Measurements from ENCODE around the gene FNBP1. TPM values are rescaled to one million over a fixed set of nuclear protein-coding genes. Genes with fewer than 3 reads are reported as not detected.

Gene FNBP1
- total RNA-seq, 1 donor from 2014 or later, result 48.4 TPM

DNA sequence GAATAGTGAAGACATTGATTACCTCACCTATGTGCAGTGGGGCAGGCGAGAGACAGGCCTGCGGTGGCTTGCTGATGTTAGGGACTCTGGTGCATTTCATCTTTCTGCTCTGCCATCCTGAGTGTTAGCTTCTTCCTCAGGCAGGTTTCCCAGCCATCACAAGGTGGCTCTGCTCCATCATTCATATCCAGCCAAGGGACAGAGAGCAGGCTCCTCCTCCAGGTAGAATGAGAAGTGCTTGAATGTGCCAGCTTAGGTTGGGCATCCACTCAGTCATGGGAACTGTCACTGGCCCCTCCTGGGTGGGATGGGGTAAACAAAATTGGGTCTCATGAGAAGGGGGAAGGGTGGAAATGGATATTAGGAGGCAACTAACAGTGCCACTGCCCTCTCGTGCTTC is 35.6 kb upstream of the FNBP1 start:
- TF ChIP-seq, protein P1, sequence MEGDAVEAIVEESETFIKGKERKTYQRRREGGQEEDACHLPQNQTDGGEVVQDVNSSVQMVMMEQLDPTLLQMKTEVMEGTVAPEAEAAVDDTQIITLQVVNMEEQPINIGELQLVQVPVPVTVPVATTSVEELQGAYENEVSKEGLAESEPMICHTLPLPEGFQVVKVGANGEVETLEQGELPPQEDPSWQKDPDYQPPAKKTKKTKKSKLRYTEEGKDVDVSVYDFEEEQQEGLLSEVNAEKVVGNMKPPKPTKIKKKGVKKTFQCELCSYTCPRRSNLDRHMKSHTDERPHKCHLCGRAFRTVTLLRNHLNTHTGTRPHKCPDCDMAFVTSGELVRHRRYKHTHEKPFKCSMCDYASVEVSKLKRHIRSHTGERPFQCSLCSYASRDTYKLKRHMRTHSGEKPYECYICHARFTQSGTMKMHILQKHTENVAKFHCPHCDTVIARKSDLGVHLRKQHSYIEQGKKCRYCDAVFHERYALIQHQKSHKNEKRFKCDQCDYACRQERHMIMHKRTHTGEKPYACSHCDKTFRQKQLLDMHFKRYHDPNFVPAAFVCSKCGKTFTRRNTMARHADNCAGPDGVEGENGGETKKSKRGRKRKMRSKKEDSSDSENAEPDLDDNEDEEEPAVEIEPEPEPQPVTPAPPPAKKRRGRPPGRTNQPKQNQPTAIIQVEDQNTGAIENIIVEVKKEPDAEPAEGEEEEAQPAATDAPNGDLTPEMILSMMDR (conservative IDR thresholded peaks at IDR 0.05), result no peak
- Mint-ChIP-seq H3K4me3 (no peak overlapping the region), H3K27ac (ENCODE audit: unreplicated experiment) (no peak overlapping the region), H3K27me3 (ENCODE audit: low read depth) (no peaks in the 10 kb centered on the region), H3K9me3 (no peaks in the 10 kb centered on the region), H3K36me3 (ENCODE audit: low read depth) (peaks cover 22% of the 10 kb centered on the region), H3K4me1 (no peaks in the 10 kb centered on the region)
- no peak for DNase-seq (ENCODE audit: low read depth, low spot score)

GRCh38 chr9:130073373-130073772 is 30.4 kb upstream of the FNBP1 start:
- H3K9me3 Mint-ChIP-seq, result no peaks in the 10 kb centered on the region
- TF ChIP-seq, protein P1 (conservative IDR thresholded peaks at IDR 0.05), result no peak
- H3K4me1 Mint-ChIP-seq, result peaks cover 6% of the 10 kb centered on the region
- no peak overlapping the region for H3K27ac Mint-ChIP-seq (ENCODE audit: unreplicated experiment)
- peaks cover 10% of the 10 kb centered on the region for H3K36me3 Mint-ChIP-seq (ENCODE audit: low read depth)
- H3K27me3 Mint-ChIP-seq (ENCODE audit: low read depth), result no peaks in the 10 kb centered on the region
- H3K4me3 Mint-ChIP-seq, result no peak overlapping the region
- DNase-seq (ENCODE audit: low read depth, low spot score), result no peak

DNA sequence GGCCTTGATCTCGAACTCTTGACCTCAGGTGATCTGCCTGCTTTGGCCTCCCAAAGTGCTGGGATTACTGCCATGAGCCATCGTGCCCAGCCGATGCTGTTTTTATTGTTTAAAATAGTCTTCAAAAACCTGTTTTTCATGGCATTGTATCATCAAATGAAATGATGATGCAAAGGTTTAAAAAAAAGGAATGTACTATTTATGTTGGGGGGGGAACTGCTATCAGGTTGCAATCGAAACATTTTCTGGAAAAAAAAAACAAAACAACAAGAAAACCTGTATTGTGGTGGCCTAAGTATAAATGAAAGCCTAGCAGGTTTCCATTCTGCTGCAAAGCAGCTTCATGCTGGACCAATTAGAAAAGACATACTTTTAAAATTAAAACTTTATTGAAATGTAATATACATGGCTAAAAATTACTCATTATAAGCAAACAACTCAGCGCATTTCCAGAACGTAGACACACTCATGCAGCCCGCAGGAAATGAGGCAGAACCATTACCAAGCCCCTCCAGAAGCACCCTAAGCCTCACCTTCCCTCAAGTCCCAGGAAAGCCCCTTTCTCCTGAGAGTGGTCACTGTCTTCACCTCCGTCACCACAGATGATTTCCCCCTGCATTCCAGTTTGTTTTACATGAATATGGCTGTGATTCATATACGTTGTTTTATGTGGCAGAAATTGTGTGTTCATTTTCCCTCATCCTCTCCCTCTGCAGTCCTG is 29.7 kb upstream of the FNBP1 start:
- Mint-ChIP-seq H3K27ac (ENCODE audit: unreplicated experiment) (peak overlapping the region; percentile 92), H3K4me3 (no peak overlapping the region)
- DNase-seq (ENCODE audit: low read depth, low spot score), result no peak

GRCh38 chr9:130069048-130069447 is 26.1 kb upstream of the FNBP1 start:
- H3K36me3 Mint-ChIP-seq (ENCODE audit: low read depth), result no peaks in the 10 kb centered on the region
- no peaks in the 10 kb centered on the region for H3K27me3 Mint-ChIP-seq (ENCODE audit: low read depth)
- H3K27ac Mint-ChIP-seq (ENCODE audit: unreplicated experiment), result no peak overlapping the region
- no peak for DNase-seq (ENCODE audit: low read depth, low spot score)
- H3K9me3 Mint-ChIP-seq, result no peaks in the 10 kb centered on the region
- no peak overlapping the region for H3K4me3 Mint-ChIP-seq
- H3K4me1 Mint-ChIP-seq, result peaks cover 6% of the 10 kb centered on the region
- TF ChIP-seq, protein P1 (conservative IDR thresholded peaks at IDR 0.05), result no peak

More for the DNA sequence above, 29.7 kb upstream of the FNBP1 start:
- TF ChIP-seq, protein P1 (conservative IDR thresholded peaks at IDR 0.05), result no peak
- Mint-ChIP-seq H3K4me1 (peaks cover 6% of the 10 kb centered on the region), H3K36me3 (ENCODE audit: low read depth) (peaks cover 6% of the 10 kb centered on the region), H3K27me3 (ENCODE audit: low read depth) (no peaks in the 10 kb centered on the region), H3K9me3 (no peaks in the 10 kb centered on the region)

DNA sequence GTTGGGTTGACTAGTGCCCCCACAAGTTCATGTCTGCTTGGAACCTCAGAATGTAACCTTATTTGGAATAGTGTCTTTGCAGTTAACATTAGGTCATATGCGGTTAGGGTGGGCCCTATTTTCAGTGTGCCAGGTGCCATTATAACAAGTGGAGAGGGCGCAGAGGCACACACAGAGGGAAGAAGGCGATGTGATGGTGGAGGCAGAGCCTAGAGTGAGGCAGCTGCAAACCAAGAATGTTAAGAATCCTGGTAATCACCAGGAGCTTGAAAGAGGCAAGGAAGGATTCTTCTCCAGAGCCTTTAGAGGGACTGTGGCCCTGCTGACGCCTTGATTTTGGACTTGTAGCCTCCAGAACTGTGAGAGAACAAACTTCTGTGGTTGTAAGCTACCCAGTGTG is 21.6 kb upstream of the FNBP1 start:
- no peak for DNase-seq (ENCODE audit: low read depth, low spot score)
- no peak overlapping the region for H3K4me3 Mint-ChIP-seq
- TF ChIP-seq, protein P1 (conservative IDR thresholded peaks at IDR 0.05), result no peak
- no peaks in the 10 kb centered on the region for H3K36me3 Mint-ChIP-seq (ENCODE audit: low read depth)
- H3K4me1 Mint-ChIP-seq, result no peaks in the 10 kb centered on the region
- H3K27me3 Mint-ChIP-seq (ENCODE audit: low read depth), result no peaks in the 10 kb centered on the region
- H3K27ac Mint-ChIP-seq (ENCODE audit: unreplicated experiment), result peak overlapping the region; percentile 73
- no peaks in the 10 kb centered on the region for H3K9me3 Mint-ChIP-seq

Data from neural crest cell (in vitro differentiated cells).